Adipose tissue (tissue), 3 donors: Measurements from ENCODE around the gene RPLP1. TPM values are rescaled to one million over a fixed set of nuclear protein-coding genes. Genes with fewer than 3 reads are reported as not detected.

Experiments used
- H3K27ac ChIP-seq: one replicate; pipeline ENCODE4 v1.5.1; 2013; ENCODE audit warnings: low read depth, low read length
- WGBS, 3 donors: extraction: QIAGEN DNeasy Blood & Tissue Kit; methylation state at CpG; one replicate each; pipeline ENCODE4 v1.1.7; 2013; 5-methylcytosine and 5-hydroxymethylcytosine counted together
- polyA plus RNA-seq, 3 donors: library from polyadenylated mRNA; stranded (reverse); fragments of 200-250 nt; gene quantifications; one replicate each; pipeline ENCODE4 v1.2.3, GENCODE V29; 2013
- donor health status: healthy with polysubstance abuse.
- donor health status: Bipolar disorder and iron deficiency.
- donor health status: healthy.

RPLP1 gene
- 1,000 to 10,000 TPM in 2 of 3 donors, 100 to 1,000 TPM in 1; 831 to 2,011 (median 1,693) TPM for polyA plus RNA-seq

- 0% methylated on average over 75 to 77 of the region's 77 CpGs for WGBS, 3 donors
- H3K27ac ChIP-seq, result peak within 1 kb of the TSS; percentile 43
These were observed at the start of gene RPLP1 for GRCh38 chr15:69452692-69453521. Gene RPLP1, plus strand, starts transcription at chr15:69452818. Its CDS starts 131 bp downstream, at chr15:69452949.

- WGBS, 3 donors, result 47 to 87% (median 73%) methylated on average over 4 of the region's 4 CpGs
- no peak overlapping the region for H3K27ac ChIP-seq
These were observed 49.0 kb upstream of the RPLP1 start for GRCh38 chr15:69403594-69403993.

- no peak overlapping the region for H3K27ac ChIP-seq
- 58 to 61% (median 59%) methylated on average over 3 of the region's 3 CpGs for WGBS, 3 donors
These were observed 47.5 kb upstream of the RPLP1 start for GRCh38 chr15:69405110-69405509.

GRCh38 chr15:69407719-69408400 lies 44.8 kb upstream of the RPLP1 start:
- H3K27ac ChIP-seq, result no peak overlapping the region
- 90 to 93% (median 91%) methylated on average over 3 of the region's 3 CpGs for WGBS, 3 donors

- H3K27ac ChIP-seq, result no peak overlapping the region
- 76 to 77% (median 77%) methylated on average over 3 of the region's 3 CpGs for WGBS, 3 donors
These were observed 43.8 kb upstream of the RPLP1 start for GRCh38 chr15:69408841-69409240.

- 58 to 74% (median 68%) methylated on average over 9 of the region's 9 CpGs for WGBS, 3 donors
- no peak overlapping the region for H3K27ac ChIP-seq
These were observed 42.3 kb upstream of the RPLP1 start for GRCh38 chr15:69410248-69410874.

GRCh38 chr15:69412274-69412673 lies 40.3 kb upstream of the RPLP1 start:
- H3K27ac ChIP-seq, result no peak overlapping the region

GRCh38 chr15:69412701-69413100 lies 39.9 kb upstream of the RPLP1 start:
- H3K27ac ChIP-seq, result no peak overlapping the region
- 63 to 95% (median 85%) methylated on average over 1 of the region's 1 CpG for WGBS, 3 donors

- 2 to 3% (median 3%) methylated on average over 63 to 78 of the region's 78 CpGs for WGBS, 3 donors
- no peak within 1 kb of the TSS for H3K27ac ChIP-seq
These were observed 38.6 kb upstream of the RPLP1 start, which contains the start of gene KIF23 for GRCh38 chr15:69413822-69414700. Gene KIF23, plus strand, starts transcription at chr15:69414349. Its CDS starts 117 bp downstream, at chr15:69414466.

GRCh38 chr15:69414701-69415167 lies 37.9 kb upstream of the RPLP1 start:
- WGBS, 3 donors, result 0 to 2% (median 1%) methylated on average over 24 to 29 of the region's 29 CpGs
- no peak overlapping the region for H3K27ac ChIP-seq

- 81 to 94% (median 83%) methylated on average over 3 of the region's 3 CpGs for WGBS, 3 donors
- no peak overlapping the region for H3K27ac ChIP-seq
These were observed 37.2 kb upstream of the RPLP1 start for GRCh38 chr15:69415381-69415780.

- no peak overlapping the region for H3K27ac ChIP-seq
These were observed 35.0 kb upstream of the RPLP1 start for GRCh38 chr15:69417581-69417980.

GRCh38 chr15:69421498-69421897 lies 31.1 kb upstream of the RPLP1 start:
- H3K27ac ChIP-seq, result no peak overlapping the region

- 93 to 97% (median 94%) methylated on average over 4 of the region's 4 CpGs for WGBS, 3 donors
- H3K27ac ChIP-seq, result no peak overlapping the region
These were observed 30.2 kb upstream of the RPLP1 start for GRCh38 chr15:69422336-69422895.

- 64 to 96% (median 93%) methylated on average over 2 of the region's 2 CpGs for WGBS, 3 donors
- H3K27ac ChIP-seq, result no peak overlapping the region
These were observed 28.6 kb upstream of the RPLP1 start for GRCh38 chr15:69424001-69424400.

GRCh38 chr15:69424748-69425413 lies 27.7 kb upstream of the RPLP1 start:
- 54 to 99% (median 89%) methylated on average over 1 of the region's 1 CpG for WGBS, 3 donors
- H3K27ac ChIP-seq, result no peak overlapping the region

GRCh38 chr15:69433831-69434230 lies 18.8 kb upstream of the RPLP1 start:
- WGBS, 3 donors, result 82 to 97% (median 97%) methylated on average over 1 of the region's 1 CpG
- no peak overlapping the region for H3K27ac ChIP-seq
